Stimulated activated CD8-positive, alpha-beta memory T cell treated with anti-CD3 and anti-CD28 coated beads, Interleukin-12 subunit alpha, Interleukin-12 subunit beta, amount 100 ng/mL, for 24 hours (primary cell): ENCODE data around the gene TSPAN11.

Experiments used
- DNase-seq: peaks from one replicate; pipeline ENCODE4 v3.0.0-alpha.2; 2020; ENCODE audit errors: extremely low read depth

The TSPAN11 gene

DNA sequence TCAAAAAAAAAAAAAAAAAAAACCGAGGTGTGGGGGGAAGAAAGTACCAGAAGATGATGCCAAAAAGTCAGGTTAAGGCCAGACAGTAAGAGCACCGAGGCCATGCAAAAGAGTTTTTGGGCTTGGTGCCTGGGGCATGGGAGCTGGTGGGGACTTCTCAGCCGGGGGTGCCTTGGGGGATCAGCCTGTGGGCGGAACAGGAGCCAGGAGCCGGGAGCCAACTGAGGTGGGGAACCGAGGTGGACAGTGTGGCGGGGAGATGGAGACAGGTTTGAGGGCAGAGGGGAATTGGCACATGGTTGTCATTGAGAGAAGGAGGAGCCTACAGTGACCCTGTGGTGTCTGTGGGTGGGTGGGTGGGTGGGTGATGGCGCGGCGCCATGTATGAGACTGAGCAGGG lies 33.2 kb downstream of the TSPAN11 start:
- no peak for DNase-seq

DNA sequence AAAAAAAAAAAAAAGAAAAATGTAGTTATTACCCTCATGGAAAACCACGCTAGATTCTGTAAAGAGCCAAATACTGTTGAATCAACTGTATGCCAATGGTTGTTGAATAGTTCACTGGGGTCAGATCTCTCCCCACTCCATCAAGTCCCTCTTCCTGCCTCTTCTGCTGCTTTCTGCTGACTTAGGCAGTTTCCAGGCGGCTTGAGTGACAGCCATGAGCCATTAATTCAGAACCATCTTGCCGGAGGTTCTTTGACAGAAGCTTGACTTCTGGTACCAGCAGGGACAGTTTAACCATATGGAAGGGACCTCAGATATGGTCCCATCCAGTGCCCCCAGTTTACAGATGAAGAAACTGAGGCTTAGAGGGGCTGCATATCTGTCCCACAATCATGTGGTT lies 34.5 kb downstream of the TSPAN11 start:
- DNase-seq: no peak

DNA sequence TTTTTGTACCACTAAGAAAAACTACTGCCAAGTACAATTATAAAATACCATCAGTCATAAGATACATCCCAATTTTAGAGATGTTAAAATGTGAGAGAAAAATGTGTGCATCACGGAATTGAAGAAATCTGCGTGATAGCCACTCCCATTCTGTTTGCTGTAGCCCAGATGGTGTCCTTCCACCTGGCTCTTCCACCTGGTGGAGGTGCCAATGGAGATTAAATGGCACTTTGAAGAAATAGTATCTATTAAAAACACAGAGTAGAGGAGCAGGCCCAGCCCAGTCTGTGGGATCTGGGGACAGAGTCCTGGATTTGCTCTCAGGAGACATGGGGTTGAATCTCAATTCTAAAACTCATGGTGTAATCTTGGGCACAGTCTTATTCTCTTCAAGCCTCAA lies 35.5 kb downstream of the TSPAN11 start:
- DNase-seq: no peak

DNA sequence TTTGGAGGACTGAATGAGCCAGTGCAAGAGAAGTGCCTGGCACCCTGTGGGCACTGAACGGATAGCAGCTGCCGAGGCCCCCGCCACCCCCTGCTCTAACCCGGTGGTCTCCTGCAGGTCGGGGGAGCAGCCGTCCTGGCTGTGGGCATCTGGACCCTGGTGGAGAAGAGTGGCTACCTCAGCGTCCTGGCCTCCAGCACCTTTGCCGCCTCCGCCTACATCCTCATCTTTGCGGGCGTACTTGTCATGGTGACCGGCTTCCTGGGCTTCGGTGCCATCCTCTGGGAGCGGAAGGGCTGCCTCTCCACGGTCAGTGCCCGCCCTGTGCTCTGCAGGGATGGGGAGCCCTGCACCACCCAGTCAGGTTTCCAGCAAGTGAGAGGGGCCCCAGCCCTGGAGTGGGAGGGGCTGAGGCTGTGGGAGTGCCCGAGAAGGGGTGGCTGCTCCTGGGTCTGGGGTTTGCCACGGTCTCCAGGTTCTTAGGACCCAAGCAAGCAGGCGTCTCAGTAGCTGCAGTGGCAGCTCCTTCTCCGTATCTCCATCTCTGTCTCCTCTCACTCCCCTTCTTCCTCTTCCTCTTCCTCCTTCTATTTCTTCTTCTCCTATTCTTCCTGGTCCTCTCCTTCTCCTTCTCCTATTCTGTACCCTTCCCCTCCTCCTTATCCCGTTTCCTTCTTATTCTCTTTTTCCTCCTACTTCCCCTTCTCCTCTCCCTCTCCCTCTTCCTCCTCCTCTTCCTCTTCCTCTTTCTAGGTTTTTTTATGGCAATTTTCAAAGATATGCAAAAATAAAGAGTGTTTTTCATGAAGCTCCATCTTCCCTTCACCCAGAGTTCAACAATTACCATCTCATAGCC lies 37.4 kb downstream of the TSPAN11 start:
- DNase-seq: no peak

DNA sequence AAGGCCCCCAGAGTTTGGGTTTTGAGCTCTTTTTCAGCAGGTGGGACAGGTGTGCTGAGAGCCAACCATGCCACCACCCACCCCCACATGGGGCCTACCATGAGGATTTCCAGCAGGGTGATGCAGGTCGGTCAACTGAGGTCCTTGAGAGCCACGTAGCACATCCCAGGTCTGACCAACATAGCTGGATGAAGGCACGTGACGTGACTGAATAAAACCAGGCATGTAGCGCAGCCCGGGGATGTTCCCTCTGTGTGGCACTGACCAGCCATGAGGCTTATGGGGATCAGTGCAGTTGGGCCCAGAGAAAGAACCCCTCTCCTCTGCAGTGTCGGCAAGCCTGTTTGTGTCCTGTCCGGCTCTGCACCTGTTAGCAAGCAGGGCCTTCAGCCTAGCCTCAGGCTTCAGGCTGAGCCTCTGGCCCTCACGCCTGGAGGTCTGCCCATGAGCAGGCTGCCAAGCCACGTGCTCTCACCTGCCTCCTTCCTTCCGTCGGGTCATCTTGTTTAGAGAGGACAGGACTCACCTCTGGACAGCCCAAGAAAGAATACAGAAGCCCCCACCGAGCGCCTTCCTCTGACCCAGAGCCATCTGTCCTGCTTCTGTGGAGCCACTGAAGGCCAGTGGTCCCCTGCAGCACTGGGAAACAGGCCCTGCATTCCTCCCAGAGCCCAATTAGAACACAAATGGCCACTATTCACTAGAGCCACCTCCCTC lies 38.5 kb downstream of the TSPAN11 start:
- no peak for DNase-seq

DNA sequence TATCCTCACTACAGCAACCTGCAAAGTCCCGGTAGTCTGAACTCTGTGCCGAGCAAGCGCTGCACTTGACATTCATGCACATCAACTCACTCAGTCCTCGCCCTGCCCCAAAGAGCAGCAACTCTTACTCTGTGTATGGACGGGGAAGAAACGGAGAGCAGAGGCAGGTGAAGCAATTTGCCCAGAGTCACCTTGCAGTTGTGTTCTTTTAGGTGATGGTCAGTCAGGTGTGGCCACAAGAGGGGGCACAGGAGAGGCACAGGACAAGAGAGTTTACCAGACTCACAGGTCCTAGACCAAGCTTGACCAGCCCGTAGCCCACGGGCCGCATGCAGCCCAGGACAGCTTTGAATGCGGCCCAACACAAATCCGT lies 39.1 kb downstream of the TSPAN11 start:
- DNase-seq: no peak

DNA sequence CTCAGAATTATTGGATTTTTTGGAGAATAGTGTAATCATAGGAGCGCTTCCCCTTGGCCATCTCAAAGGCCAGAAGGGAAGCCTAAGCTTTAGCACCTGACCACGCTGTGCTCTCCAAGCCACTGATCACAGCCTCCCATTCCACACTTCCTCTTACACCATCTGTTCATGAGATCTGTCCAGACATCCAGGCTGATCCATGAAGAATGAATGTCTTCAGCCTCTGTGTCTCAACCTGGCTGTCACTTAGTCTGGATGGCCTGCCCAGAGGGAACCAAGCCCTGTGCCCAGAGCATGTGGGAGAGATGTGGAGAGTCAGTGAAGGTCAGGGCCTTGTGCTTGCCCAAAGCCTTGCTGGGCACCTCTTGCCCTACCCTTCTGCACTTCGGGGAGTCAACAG lies 40.5 kb downstream of the TSPAN11 start:
- no peak for DNase-seq

DNA sequence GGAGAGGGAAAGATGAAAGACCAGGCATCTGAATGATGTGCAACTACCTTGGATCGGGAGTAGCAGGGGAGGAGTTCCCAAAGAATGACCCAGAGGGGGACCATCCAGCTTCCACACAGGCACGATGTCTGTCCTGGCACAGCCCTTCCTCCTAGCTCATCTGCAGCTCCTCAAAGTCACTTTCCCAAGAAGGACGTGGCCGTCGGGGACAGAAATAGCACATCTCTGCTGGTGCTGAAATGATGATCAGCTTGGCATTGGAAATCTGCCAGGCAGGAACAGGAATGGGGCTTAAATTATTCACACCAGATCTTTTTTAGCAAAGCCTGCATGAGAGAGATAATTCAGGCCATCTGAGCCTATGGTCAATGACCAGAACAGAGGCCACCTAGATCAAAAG lies 41.7 kb downstream of the TSPAN11 start:
- DNase-seq: no peak

DNA sequence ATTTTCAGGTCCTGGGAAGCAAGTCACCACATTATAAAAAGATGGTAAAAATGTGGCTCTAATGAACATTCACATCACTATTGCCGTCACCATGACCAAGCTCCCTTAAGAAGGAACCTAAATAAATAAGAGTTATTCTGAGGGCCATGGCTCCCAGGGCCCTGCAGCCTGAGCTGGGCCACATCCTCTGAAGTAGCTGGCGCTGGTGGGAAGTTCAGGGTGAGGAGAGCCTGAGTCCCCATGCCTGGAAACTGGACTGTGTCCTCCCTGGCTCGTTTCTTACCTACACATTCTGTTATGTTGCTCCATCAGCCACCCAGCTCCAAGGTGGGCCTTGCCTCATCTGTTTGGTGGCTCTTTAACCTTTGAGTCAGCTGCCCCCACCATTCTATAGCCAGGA lies 42.5 kb downstream of the TSPAN11 start:
- DNase-seq: no peak

DNA sequence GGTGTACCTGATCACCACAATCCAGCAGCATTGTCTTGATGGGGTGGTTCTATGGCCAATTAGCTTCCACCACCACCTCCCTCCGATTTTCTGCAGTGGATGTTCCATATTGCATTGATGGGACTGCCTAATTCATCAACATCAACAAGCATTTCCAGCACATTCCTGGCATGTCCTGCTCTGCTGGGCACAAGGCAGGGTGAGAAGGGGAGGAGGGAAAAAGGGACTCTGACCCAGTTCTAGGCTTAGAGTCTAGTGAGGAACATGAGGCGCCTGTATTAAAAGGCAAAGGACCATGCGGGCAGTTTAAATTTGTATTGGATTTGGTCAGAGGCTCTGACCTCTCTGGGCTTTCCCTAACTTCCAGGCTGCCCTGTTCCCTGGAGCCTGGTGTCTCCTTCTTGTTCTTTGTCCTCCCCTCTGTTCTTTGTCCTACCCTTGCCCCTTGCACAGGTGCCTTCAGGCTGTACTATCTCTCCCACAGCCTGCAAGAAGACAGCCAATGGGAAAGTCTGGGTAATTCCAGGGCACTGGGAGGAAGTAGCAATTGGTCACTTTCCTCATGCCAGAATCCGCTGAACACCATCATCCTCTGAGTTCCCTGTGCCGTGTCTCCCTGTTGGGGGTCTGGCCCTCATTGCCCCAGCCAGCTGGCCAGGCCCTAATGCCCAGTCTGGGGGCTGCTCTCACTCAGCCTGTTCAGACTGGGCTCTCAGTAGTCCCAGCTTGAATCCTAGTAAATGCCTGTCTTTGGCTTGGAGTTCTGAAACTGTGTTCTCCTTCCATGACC lies 43.3 kb downstream of the TSPAN11 start:
- DNase-seq: no peak

- no peak for DNase-seq
Measured at GRCh38 chr12:30970559-30971197, 44.1 kb downstream of the TSPAN11 start.

DNA sequence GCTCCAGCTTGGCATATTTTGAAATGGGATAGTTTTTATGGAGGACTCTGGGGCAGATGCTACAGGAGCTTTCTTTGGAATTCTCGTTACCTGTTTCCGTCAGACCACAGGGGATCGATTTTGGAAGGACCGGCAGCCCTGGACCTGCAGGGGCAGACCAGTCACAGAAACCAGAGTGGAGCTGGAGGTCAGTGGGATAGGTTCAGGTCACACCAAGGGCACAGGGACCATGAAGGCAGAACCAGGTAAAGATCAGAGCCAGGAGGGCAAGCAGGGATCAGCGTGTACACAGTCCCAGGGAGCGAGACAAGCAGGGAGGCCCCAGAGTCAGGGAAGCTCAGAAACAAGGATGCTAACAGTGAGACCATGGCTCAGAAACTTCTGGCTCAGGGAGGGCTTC lies 45.5 kb downstream of the TSPAN11 start:
- DNase-seq: no peak

DNA sequence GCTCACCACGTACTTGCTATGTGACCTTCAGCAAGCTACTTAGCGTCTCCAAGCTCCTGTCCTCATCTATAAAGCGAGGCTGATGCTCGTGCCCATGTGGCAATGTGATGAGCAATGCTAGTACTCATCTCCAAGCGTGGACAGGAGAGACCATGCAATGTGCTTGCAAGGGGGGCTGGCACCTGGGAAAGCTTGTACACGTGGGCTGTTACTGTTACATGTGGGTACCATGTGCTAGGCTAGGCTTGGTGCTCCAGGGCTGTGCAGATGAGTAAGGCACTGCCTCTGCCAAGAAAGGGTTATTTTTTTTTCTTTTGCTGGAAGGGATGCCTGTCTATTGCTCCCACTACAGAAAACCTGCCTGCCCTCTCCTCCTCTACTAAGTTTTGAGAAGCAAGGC lies 46.6 kb downstream of the TSPAN11 start:
- DNase-seq: no peak

DNA sequence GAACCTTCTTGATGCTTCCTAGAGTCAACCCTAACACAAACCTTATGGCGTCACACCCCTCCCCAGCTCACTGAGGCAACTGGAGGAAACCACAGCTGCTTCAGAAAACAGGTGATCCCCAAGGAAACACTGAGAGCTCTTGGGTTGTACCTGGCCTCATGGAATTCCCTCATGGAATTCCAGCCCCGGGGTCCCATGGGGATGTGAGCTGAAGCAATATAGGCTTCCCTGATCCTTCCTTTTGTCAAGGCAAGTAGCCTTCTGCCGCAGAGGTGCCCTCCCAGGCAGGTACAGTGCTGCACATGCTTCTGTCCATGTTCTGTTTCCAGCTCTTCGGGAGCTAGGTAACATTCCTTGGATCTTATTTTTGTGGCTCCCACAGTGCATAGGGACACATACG lies 47.3 kb downstream of the TSPAN11 start:
- no peak for DNase-seq

DNA sequence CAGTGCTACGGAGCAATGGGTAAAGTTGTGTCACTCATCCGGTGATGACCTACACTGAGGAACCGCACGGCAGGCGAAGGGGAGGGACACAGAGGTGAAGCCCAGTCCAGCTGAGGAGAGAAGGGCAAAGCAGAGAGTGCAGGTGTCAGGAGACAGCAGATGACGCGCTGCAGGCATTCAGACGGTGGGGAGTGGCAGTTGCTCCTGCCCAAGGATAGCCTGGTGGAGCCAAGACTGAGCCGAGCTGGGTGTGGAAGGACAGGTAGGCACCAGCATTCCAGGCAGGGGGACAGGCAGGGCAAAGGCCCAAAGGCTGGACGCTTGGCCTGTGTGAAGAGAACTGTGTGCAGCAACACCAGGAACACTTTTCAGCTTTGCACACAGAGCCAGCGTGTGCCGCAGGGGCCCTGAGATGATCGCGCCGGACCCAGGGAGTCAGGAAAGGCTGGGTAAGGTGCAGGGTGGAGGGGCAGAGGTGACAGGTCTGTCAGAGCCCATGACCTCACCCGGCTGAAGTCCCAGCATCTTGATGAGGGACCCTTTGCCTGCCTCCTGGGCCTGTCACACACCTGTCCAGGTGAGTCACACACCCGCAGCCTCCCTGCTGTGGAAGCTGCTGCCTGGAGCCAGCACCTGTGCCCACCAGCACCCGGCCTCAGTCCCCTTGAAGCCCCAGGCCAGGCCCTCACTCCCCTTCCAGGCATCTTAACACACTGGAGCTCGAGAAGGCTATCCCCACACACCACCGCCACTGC lies 48.4 kb downstream of the TSPAN11 start:
- DNase-seq: no peak

GRCh38 chr12:30975581-30975980 lies 49.0 kb downstream of the TSPAN11 start:
- no peak for DNase-seq

- no peak for DNase-seq
Measured at GRCh38 chr12:30976206-30976605, 49.7 kb downstream of the TSPAN11 start.

DNA sequence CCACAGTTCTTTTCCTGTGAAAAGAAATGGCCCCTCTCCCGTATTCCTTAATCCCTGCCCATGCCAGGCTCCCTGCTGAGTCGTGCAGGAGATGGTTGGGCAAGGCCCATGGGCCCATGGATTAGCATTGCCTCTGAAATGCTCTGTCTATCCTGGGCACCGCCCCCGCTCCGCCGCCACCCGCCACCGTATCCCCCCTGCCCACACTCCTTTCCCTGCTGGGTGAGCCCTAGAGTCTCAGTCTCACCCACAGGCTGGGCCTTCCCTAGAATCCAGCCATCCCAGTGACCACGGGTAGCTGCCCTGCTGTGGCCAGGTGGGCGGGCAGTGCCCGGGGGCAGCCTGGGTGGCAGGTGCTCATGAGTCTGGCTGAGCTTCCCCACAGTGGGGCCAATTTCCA lies 50.6 kb downstream of the TSPAN11 start:
- no peak for DNase-seq

DNA sequence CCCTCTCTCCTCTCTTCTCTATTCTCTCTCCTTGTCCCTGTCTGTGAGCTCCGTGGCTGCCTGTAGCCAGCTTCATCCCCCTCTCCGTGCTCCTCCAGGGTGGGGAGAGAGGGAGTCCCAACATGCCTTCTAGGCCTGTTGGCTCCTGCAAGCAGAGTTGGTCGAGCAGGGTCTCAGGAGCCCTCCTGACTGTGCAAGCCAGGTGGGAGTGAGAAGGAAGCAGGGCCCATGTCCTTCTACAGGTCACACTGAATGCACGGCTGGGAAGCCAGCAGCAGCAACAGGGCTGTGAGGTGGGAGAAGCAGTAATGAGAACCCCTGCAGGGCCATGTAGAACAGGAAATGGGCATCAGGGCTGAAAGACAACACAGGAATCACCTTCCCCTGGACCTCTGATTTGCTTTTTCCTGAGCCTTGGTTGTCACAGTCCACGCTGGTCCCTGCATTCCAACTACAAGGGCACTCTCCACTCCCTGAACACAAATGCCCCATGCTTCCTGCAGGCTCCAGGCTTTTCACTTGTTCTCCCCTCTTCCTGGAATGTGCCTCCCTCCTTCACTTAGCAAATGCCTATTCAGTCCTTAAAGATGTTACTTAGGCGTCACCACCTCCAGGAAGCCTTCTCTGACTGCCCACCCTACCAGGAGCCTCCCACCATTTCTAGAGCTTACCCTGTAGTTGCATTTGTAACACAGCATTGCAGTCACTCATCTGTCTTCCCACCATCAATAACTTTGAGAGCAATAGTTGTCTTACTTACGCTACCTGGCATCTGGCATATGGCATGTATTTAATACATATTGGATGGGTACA lies 51.2 kb downstream of the TSPAN11 start:
- no peak for DNase-seq

DNA sequence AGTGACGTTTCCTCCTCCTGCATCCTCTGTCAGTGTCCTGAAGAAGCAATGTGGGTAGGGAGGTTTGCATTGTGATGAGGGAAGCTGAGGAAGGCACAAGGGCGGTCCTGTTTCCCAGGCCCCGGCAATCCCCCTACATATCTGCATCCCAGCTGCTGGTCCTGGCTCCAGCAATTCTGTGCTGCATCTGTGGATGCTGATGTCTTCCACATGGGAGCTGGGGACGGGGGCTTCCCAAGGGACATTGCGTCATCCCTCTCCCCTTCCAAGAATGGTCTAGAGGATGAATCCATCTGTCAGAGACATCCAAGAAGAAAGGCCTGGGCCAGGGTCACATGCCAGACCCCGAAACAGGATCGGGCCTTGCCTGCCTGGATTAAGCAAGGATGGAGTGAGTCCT lies 52.1 kb downstream of the TSPAN11 start:
- DNase-seq: no peak
